GM18498 (cell line): Measurements from ENCODE around the gene EIF4EBP2.

ENCODE experiments used
- ATAC-seq: cut with Tn5 transposase; IDR thresholded peaks from one replicate; pipeline ENCODE4 v1.9.1; 2021; ENCODE audit warnings: mild to moderate bottlenecking, moderate library complexity; ENCODE audit not compliant: unreplicated experiment

Gene EIF4EBP2

GRCh38 chr10:70404036-70404786 lies at the start of gene EIF4EBP2:
Gene EIF4EBP2 (plus strand): TSS chr10:70404145. CDS start chr10:70404402, 257 bp downstream.
- peak; percentile 87 for ATAC-seq

- no peak for ATAC-seq
These were observed 49.4 kb upstream of the EIF4EBP2 start for GRCh38 chr10:70354556-70354955.

GRCh38 chr10:70355051-70356021 lies 48.6 kb upstream of the EIF4EBP2 start:
- ATAC-seq = peak; percentile 75

- no peak for ATAC-seq
These were observed 46.4 kb upstream of the EIF4EBP2 start for GRCh38 chr10:70357565-70357964.

- no peak for ATAC-seq
These were observed 45.5 kb upstream of the EIF4EBP2 start for GRCh38 chr10:70358446-70358845.

- ATAC-seq = no peak
These were observed 44.9 kb upstream of the EIF4EBP2 start for GRCh38 chr10:70359017-70359550.

GRCh38 chr10:70360215-70360614 lies 43.7 kb upstream of the EIF4EBP2 start:
- no peak for ATAC-seq

GRCh38 chr10:70362328-70362727 lies 41.6 kb upstream of the EIF4EBP2 start:
- no peak for ATAC-seq

GRCh38 chr10:70363292-70363691 lies 40.7 kb upstream of the EIF4EBP2 start:
- ATAC-seq = no peak

- ATAC-seq = peak; percentile 89
These were observed 39.8 kb upstream of the EIF4EBP2 start for GRCh38 chr10:70363971-70364771.

- ATAC-seq = no peak
These were observed 39.2 kb upstream of the EIF4EBP2 start for GRCh38 chr10:70364772-70365091.

- no peak for ATAC-seq
These were observed 36.6 kb upstream of the EIF4EBP2 start for GRCh38 chr10:70367195-70367796.

- no peak for ATAC-seq
These were observed 35.0 kb upstream of the EIF4EBP2 start for GRCh38 chr10:70368774-70369482.

GRCh38 chr10:70369498-70370018 lies 34.4 kb upstream of the EIF4EBP2 start:
- no peak for ATAC-seq

- no peak for ATAC-seq
These were observed 33.2 kb upstream of the EIF4EBP2 start for GRCh38 chr10:70370766-70371165.

- no peak for ATAC-seq
These were observed 32.1 kb upstream of the EIF4EBP2 start for GRCh38 chr10:70371846-70372245.

- ATAC-seq = no peak
These were observed 28.9 kb upstream of the EIF4EBP2 start for GRCh38 chr10:70374775-70375614.
